RWPE2 (cell line): ENCODE results near the gene USP15.
A peak's percentile ranks its signal among the peaks of the same experiment; 100 is the strongest.

Experiments used
- ATAC-seq: fragments of 200-7000 bp; cut with Tn5 transposase; 3 replicates; pipeline ENCODE4 v1.9.1; 2021; ENCODE audit warnings: low read depth
- DNase-seq: peaks from one replicate; pipeline ENCODE4 v3.0.0-alpha.2; 2020; ENCODE audit warnings: low spot score
- H3K27ac ChIP-seq: fragments of 450-650 bp; 2 replicates; pipeline ENCODE4 v1.5.1; 2017; ENCODE audit warnings: mild to moderate bottlenecking; ENCODE audit not compliant: poor library complexity, severe bottlenecking
- H3K27me3 ChIP-seq: fragments of 250-450 bp; sonication (Bioruptor Pico); 2 replicates; pipeline ENCODE4 v1.5.1; 2021; ENCODE audit warnings: mild to moderate bottlenecking, moderate library complexity; ENCODE audit not compliant: insufficient read depth, poor library complexity, severe bottlenecking
- H3K36me3 ChIP-seq: fragments of 250-450 bp; sonication (Bioruptor Pico); 2 replicates; pipeline ENCODE4 v1.5.1; 2020; ENCODE audit warnings: low read depth, mild to moderate bottlenecking, moderate library complexity
- H3K4me1 ChIP-seq: fragments of 250-450 bp; sonication (Bioruptor Pico); 2 replicates; pipeline ENCODE4 v1.5.1; 2021; ENCODE audit warnings: mild to moderate bottlenecking, moderate library complexity; ENCODE audit not compliant: insufficient read depth, poor library complexity, severe bottlenecking
- H3K4me3 ChIP-seq: fragments of 250-450 bp; sonication (Bioruptor Pico); 2 replicates; pipeline ENCODE4 v1.5.1; 2021; ENCODE audit warnings: mild to moderate bottlenecking, moderate library complexity; ENCODE audit not compliant: severe bottlenecking
- H3K9me3 ChIP-seq: fragments of 250-450 bp; sonication (Bioruptor Pico); 2 replicates; pipeline ENCODE4 v1.5.1; 2021; ENCODE audit warnings: mild to moderate bottlenecking, moderate library complexity; ENCODE audit not compliant: severe bottlenecking
- TF ChIP-seq, protein P1 (sequence below): fragments of 450-650 bp; IDR thresholded peaks from one replicate; pipeline ENCODE4 v1.5.1; 2017; ENCODE audit warnings: mild to moderate bottlenecking, moderate library complexity; ENCODE audit not compliant: poor library complexity, severe bottlenecking

The USP15 gene

GRCh38 chr12:62248873-62249272, 11.3 kb upstream of the USP15 start:
- H3K4me3 ChIP-seq, result no peak overlapping the region
- H3K36me3 ChIP-seq, result no peaks in the 10 kb centered on the region
- H3K9me3 ChIP-seq, result no peaks in the 10 kb centered on the region
- H3K4me1 ChIP-seq, result no peaks in the 10 kb centered on the region
- H3K27me3 ChIP-seq, result no peaks in the 10 kb centered on the region
- DNase-seq, result no peak
- TF ChIP-seq, protein P1, sequence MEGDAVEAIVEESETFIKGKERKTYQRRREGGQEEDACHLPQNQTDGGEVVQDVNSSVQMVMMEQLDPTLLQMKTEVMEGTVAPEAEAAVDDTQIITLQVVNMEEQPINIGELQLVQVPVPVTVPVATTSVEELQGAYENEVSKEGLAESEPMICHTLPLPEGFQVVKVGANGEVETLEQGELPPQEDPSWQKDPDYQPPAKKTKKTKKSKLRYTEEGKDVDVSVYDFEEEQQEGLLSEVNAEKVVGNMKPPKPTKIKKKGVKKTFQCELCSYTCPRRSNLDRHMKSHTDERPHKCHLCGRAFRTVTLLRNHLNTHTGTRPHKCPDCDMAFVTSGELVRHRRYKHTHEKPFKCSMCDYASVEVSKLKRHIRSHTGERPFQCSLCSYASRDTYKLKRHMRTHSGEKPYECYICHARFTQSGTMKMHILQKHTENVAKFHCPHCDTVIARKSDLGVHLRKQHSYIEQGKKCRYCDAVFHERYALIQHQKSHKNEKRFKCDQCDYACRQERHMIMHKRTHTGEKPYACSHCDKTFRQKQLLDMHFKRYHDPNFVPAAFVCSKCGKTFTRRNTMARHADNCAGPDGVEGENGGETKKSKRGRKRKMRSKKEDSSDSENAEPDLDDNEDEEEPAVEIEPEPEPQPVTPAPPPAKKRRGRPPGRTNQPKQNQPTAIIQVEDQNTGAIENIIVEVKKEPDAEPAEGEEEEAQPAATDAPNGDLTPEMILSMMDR, result no peak
- H3K27ac ChIP-seq, result no peak overlapping the region
- no peak for ATAC-seq

- H3K9me3 ChIP-seq, result no peaks in the 10 kb centered on the region
- H3K4me1 ChIP-seq, result no peaks in the 10 kb centered on the region
- H3K27ac ChIP-seq, result no peak overlapping the region
- H3K36me3 ChIP-seq, result no peaks in the 10 kb centered on the region
- H3K4me3 ChIP-seq, result no peak overlapping the region
- TF ChIP-seq, protein P1, result no peak
- H3K27me3 ChIP-seq, result no peaks in the 10 kb centered on the region
- DNase-seq (no peak), ATAC-seq (no peak)
These were observed 10.8 kb upstream of the USP15 start for GRCh38 chr12:62249419-62249818.

- Histone ChIP-seq H3K27me3 (no peaks in the 10 kb centered on the region), H3K36me3 (no peaks in the 10 kb centered on the region), H3K4me3 (no peak overlapping the region), H3K4me1 (no peaks in the 10 kb centered on the region), H3K9me3 (no peaks in the 10 kb centered on the region), H3K27ac (no peak overlapping the region)
- DNase-seq (no peak), ATAC-seq (peak; percentile 27; the same call in 1 of the 3 replicates)
- TF ChIP-seq, protein P1, result no peak
These were observed 9.3 kb upstream of the USP15 start for GRCh38 chr12:62250671-62251608.

- H3K27me3 ChIP-seq, result no peaks in the 10 kb centered on the region
- ATAC-seq (no peak), DNase-seq (no peak)
- no peaks in the 10 kb centered on the region for H3K9me3 ChIP-seq
- H3K36me3 ChIP-seq, result no peaks in the 10 kb centered on the region
- H3K4me1 ChIP-seq, result no peaks in the 10 kb centered on the region
- no peak overlapping the region for H3K4me3 ChIP-seq
- H3K27ac ChIP-seq, result no peak overlapping the region
- TF ChIP-seq, protein P1, result no peak
These were observed 8.6 kb upstream of the USP15 start for GRCh38 chr12:62251609-62251958.

GRCh38 chr12:62252576-62252975, 7.6 kb upstream of the USP15 start:
- Histone ChIP-seq H3K9me3 (no peaks in the 10 kb centered on the region), H3K4me3 (no peak overlapping the region), H3K4me1 (no peaks in the 10 kb centered on the region), H3K27me3 (no peaks in the 10 kb centered on the region), H3K36me3 (no peaks in the 10 kb centered on the region), H3K27ac (no peak overlapping the region)
- TF ChIP-seq, protein P1, result no peak
- DNase-seq (no peak), ATAC-seq (no peak)
